Measurements from ENCODE around the gene TTC34. TPM values are rescaled to one million over a fixed set of nuclear protein-coding genes. Genes with fewer than 3 reads are reported as not detected.

Gene TTC34
- total RNA-seq, 1 experiment from 2014 or later: 0.61 TPM

Other genes starting within 250 kb of the TTC34 start
- gene TNFRSF14, start 245.3 kb downstream of the TTC34 start, total RNA-seq (2021): 0.73 to 1.1 TPM (median 0.87 TPM) in 3 replicates
- gene PRXL2B, start 214.9 kb downstream of the TTC34 start, total RNA-seq (2021): 47.8 to 51.1 TPM (median 50.3 TPM) in 3 replicates
- gene MMEL1, start 168.7 kb downstream of the TTC34 start, total RNA-seq (2021): 0.55 to 0.64 TPM in 2 of 3 replicates, not detected in the other
- gene ACTRT2, start 219.8 kb upstream of the TTC34 start, total RNA-seq (2021): not detected in 3 replicates